Activated CD8-positive, alpha-beta memory T cell treated with anti-CD3 and anti-CD28 coated beads, Interleukin-2, amount 50 U/mL, for 4 hours (primary cell): ENCODE data around the gene MYO9B.
"Not testable (repeated sequence)": the region's sequence is repeated elsewhere in the genome, so short reads cannot be mapped to it uniquely, and the experiment has no call there.

Experiments
- DNase-seq: peaks from one replicate; pipeline ENCODE4 v3.0.0-alpha.2; 2020

MYO9B gene

GRCh38 chr19:17091758-17092333 is 16.3 kb downstream of the MYO9B start:
- DNase-seq: no peak

GRCh38 chr19:17092696-17093095 is 17.1 kb downstream of the MYO9B start:
- DNase-seq: no peak

GRCh38 chr19:17094694-17095093 is 19.1 kb downstream of the MYO9B start:
- not testable (repeated sequence) for DNase-seq

GRCh38 chr19:17095141-17095919 is 19.8 kb downstream of the MYO9B start:
- DNase-seq: no peak

DNA sequence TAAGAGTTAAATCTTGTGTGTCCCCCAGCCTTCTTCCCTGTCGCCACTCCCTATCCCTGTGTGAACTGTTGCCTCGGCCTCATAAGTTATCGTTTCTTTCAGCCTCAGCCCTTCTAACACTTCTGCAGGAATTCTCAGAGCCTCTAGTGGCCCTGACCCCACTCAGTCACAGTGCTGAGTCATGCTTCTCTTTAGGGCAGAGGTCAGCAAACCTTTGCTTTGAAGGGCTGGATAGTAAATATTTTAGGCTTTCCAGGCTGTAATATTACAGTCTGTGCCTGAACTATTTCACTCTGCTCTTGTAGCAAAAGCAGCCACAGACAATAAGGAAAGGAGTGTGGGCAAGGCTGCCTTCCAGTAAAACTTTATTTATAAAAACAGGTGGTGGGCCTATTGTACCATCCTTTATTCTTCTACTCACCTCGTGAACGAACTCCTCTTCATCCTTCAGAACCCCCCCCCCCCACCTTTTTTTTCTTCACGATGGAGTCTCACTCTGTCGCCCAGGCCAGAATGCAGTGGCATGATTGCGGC is 22.1 kb downstream of the MYO9B start:
- DNase-seq: no peak

DNA sequence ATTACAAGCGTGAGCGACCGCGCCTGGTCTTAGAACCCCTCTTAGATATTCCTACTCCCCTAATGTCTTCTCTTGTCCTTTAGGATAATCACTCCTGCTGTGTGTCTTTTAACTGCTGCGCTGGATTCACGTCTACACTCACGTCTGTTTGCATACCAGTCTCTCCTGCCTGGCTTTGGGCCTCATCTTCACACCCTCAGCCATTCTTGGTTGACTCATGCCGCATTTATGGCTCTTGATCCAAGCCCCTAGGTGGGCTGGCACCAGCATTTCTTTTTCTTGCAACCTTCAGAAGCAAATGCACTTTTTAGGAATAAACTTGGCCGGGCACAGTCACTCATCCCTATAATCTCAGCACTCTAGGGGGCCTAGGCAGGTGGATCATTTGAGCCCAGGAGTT is 22.7 kb downstream of the MYO9B start:
- no peak for DNase-seq

- no peak for DNase-seq
Measured at GRCh38 chr19:17101686-17102628, 26.4 kb downstream of the MYO9B start.

- DNase-seq: no peak
Measured at GRCh38 chr19:17103177-17103576, 27.6 kb downstream of the MYO9B start.

DNA sequence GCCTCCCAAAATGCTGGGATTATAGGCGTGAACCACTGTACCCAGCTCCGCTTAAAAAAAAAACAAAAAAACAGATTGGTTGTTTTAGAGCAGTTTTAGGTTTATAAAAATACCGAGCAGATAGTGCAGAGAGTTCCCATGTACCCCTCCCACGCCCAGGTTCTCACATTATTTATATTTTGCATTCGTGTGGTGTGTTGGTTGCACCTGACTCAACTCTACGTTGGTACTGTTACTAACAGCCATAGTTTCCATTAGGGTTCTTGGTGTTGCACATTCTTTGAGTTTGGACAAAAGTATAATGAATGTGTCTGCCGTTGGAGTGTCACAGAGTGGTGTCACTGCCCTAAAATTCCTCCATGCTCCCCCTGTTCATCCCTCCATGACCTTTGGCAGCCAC is 29.1 kb downstream of the MYO9B start:
- no peak for DNase-seq

DNA sequence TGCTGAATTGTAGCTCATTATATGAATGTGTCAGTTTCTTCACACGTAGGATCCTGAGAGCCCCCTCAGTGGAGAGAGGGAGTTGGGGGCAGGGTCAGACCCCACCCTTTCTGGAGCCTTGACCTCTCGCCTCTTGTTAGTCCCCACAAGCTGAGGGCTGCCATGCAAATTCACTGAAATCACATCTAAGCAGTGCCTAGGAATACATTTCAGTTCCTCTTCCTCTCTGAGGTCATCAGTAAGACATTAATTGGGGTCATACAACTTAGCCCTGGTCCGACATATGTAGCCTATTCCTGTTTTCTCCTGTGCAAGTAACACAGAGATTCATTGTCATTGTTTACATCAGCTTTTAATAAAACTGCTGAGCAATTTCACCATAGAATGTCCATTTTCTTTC is 30.0 kb downstream of the MYO9B start:
- DNase-seq: no peak

GRCh38 chr19:17106964-17107363 is 31.4 kb downstream of the MYO9B start:
- not testable (repeated sequence) for DNase-seq

- no peak for DNase-seq
Measured at GRCh38 chr19:17107546-17108452, 32.2 kb downstream of the MYO9B start.

- no peak for DNase-seq
Measured at GRCh38 chr19:17108453-17108784, 32.8 kb downstream of the MYO9B start.

- no peak for DNase-seq
Measured at GRCh38 chr19:17109300-17109699, 33.7 kb downstream of the MYO9B start.

DNA sequence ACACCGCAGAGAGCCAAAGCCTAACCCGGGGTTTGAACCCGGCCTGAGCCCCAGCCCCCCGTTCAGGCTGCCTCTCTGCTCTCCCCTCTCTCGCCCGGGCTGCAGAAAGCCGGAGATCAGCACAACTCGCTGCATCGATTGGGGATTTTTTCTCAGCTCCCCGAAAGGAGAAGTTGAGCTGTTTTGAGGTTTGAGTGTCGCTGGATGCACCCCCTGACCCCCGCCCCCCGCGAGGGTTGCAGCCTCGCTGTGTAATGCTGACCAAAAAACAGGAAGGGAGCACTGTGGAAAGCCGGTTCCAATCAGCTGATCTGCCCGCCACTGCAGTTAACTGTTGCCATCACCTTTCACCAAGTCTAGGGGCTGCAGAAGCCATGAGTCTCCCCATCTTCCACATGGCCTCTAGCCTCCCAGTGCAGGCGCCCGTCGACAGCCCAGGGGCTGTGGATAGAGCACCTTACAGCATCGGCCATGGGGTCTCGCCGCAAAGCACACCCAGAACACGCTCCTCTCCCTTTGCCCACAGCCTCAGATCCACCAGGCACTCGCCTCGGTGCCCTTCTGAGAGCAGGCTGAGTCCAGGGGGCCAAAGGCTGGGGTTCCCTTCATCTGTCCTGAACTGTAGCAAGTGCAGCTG is 34.5 kb downstream of the MYO9B start:
- DNase-seq: peak; percentile 27

GRCh38 chr19:17110599-17110966 is 35.0 kb downstream of the MYO9B start:
- no peak for DNase-seq

GRCh38 chr19:17111766-17112165 is 36.2 kb downstream of the MYO9B start:
- no peak for DNase-seq

GRCh38 chr19:17112271-17112670 is 36.7 kb downstream of the MYO9B start:
- no peak for DNase-seq

- DNase-seq: no peak
Measured at GRCh38 chr19:17112700-17113099, 37.1 kb downstream of the MYO9B start.

DNA sequence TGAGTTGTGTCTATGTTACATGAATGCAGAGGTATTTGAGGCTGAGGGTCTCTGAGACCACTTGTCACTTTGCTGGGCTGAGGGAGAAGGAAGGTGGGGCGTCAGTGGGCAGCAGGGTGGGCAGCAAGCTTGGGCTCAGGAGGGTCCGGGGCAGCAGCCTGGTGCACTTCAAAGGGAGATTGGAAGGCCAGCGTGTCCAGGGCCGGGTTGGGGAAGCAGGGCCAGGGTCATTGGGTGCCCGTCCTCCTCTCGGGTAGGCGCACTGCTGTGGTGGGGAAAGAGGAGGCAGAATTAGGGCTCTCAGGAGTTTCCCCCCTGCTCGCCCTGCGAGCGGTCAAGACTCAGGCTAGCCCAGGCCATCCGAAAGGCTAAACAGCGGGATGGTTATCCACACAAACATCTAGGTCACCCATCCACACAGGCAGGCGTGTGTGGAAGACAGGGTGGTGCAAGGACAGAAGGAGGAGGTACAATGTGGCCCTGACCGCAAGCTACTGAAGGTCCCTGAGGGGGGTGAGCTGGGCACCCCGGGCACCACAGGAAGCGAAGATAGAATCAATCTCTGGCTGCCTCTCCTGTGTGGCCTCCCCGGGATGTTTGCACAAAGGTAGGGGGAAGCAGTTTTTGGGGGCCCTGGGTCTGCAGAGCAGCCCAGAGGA is 37.7 kb downstream of the MYO9B start:
- no peak for DNase-seq

DNA sequence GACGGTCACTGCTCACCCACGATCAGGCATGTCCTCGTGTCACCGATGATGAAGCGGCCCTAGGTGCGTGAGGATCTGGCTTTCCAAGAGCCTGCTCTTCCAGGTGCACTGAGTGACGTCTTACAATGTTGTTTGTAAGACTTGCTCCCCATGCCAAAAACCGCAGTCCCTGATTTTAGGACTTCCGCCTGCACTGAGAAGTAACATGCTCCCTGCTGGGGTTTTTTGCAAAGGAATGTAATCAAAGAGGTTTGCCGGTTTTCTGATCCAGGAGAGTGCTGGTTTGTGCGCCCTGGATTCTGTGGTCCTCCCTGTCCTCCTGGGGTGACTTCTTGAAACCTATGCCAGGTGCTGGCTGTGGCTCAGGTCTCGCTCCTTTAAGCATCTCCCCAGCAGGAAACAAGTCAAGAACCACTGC is 38.8 kb downstream of the MYO9B start:
- DNase-seq: no peak
